SH-SY5Y (cell line): ENCODE data around the gene ARHGEF28.

Source experiments
- GATA2 ChIP-seq: IDR thresholded peaks from 2 replicates; pipeline ENCODE4 v1.6.1; 2011; ENCODE audit warnings: mild to moderate bottlenecking, low read depth, low read length
- GATA3 ChIP-seq: IDR thresholded peaks from 2 replicates; pipeline ENCODE4 v1.6.1; 2011; ENCODE audit warnings: low read depth, mild to moderate bottlenecking, low read length, moderate library complexity

- no peak for TF ChIP-seq GATA2
- TF ChIP-seq GATA3, result no peak
Observed at GRCh38 chr5:73692981-73693380, 67.0 kb downstream of the ARHGEF28 start.
